Measurements from ENCODE around the gene RBM15.

Gene RBM15, protein sequence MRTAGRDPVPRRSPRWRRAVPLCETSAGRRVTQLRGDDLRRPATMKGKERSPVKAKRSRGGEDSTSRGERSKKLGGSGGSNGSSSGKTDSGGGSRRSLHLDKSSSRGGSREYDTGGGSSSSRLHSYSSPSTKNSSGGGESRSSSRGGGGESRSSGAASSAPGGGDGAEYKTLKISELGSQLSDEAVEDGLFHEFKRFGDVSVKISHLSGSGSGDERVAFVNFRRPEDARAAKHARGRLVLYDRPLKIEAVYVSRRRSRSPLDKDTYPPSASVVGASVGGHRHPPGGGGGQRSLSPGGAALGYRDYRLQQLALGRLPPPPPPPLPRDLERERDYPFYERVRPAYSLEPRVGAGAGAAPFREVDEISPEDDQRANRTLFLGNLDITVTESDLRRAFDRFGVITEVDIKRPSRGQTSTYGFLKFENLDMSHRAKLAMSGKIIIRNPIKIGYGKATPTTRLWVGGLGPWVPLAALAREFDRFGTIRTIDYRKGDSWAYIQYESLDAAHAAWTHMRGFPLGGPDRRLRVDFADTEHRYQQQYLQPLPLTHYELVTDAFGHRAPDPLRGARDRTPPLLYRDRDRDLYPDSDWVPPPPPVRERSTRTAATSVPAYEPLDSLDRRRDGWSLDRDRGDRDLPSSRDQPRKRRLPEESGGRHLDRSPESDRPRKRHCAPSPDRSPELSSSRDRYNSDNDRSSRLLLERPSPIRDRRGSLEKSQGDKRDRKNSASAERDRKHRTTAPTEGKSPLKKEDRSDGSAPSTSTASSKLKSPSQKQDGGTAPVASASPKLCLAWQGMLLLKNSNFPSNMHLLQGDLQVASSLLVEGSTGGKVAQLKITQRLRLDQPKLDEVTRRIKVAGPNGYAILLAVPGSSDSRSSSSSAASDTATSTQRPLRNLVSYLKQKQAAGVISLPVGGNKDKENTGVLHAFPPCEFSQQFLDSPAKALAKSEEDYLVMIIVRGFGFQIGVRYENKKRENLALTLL

GRCh38 chr1:110338886-110339406 is at the start of gene RBM15:
RBM15 (plus strand) TSS chr1:110339377; CDS start chr1:110339406, 29 bp downstream.
- peak; percentile 99 for DNase-seq (ENCODE audit: low spot score)

DNA sequence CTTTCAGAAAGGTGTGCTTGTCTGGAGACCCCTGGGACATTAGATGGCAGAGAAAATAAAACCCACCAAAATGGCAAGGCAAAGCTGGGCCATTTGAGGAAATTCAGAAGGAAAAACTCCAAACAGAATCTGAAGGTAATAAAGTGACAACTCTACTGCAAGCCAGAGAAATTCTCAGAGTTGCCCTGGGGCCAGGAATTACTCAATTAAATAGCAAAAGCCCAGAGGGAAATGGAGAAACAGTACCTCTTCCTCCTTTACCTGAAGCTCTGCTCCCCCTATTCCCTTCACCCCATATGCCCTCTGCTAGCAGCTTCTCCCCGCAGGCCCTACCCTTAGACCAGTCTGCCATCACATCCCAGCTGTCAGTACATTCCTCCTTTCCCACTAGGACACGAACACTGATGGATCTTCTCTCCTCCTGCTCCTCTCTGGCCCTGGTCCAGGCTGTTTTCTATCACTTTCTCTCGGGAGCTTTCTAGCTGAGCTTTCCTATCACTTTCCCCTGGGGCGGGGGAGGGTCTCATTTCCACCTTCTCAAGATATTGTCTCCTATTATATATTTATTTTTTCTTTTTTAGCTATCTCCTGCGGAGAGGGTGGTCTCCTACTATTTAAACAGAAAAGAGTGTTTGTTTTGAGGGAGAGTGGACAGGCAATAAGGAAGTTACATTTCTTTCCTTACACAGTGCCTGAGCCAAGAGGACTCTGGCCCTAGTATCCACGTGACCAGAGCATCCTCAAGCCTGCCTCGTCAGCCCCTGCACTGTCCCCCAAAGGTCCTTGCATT is 47.7 kb upstream of the RBM15 start:
- DNase-seq (ENCODE audit: low spot score) = no peak

DNA sequence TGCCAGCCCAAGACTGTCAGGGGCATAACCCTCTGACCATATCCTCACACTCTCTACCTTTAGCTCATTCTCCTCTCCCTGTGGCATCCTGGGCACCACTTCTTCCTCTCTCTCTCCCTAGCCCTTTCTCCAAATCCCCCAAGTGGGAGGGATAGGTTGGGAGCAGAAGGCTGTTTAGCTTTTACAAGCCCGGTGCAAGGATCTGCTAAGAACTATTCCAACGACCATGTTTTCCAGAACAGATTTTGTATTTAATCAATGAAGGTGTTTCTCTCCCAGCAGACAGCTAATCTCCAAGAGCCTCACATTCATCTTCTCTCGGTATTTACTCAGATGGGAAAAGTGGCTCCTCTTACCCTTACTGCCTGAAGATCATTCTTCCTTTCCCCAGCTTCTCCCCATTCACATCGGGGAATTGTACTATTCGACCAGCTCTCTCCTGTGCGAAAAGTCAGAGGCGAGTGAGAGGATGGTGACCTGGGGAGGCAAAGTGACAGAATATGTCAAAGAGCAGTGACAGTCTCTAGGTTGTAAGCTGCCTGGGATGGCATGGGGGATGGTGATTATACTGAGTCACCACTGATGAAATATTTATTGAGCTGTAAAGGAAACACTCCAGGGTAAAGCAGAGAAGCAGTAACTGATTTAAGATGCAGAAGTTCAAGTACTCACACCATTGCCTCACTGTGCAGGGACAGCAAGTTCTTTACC is 47.0 kb upstream of the RBM15 start:
- no peak for DNase-seq (ENCODE audit: low spot score)

GRCh38 chr1:110293601-110294104 is 45.5 kb upstream of the RBM15 start:
- DNase-seq (ENCODE audit: low spot score) = no peak

DNA sequence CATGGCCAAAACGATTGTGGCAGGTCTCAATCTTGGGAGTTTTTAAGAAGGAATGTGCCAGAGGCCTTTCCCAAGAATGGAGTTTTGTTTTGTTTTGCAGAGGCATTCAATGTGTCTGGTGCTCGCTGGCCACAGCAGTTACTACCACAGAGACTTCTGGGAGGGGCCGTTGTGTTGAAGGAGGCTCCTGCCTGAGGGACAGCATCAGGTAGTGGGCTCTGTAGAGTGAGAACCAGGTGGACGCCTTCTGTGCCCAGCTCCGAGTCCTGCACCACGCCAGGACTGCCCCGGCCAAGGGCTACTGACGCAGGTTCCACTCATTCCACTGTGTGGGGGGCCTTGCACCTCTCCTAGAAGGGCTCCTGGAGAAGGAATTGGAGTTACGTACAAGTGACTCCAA is 44.9 kb upstream of the RBM15 start:
- no peak for DNase-seq (ENCODE audit: low spot score)

DNA sequence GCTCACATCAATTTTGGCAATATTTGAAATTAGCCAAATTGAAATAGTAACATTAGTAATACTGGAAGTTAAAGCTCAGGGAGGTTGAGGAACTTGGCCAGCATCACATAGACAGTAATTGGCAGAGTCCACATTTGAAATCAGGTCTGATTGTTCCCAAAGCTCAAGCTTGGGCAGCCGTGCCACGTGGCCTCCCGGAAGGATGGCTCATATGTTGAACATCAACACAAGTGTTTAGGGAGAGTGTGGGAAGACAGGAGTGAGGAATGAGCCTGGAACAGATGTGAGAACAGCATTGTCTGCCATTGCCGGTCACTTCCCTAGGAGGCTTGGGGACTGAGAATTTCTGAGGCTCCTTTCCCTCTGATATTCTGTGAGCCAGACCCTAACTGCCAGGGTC is 40.2 kb upstream of the RBM15 start:
- no peak for DNase-seq (ENCODE audit: low spot score)

DNA sequence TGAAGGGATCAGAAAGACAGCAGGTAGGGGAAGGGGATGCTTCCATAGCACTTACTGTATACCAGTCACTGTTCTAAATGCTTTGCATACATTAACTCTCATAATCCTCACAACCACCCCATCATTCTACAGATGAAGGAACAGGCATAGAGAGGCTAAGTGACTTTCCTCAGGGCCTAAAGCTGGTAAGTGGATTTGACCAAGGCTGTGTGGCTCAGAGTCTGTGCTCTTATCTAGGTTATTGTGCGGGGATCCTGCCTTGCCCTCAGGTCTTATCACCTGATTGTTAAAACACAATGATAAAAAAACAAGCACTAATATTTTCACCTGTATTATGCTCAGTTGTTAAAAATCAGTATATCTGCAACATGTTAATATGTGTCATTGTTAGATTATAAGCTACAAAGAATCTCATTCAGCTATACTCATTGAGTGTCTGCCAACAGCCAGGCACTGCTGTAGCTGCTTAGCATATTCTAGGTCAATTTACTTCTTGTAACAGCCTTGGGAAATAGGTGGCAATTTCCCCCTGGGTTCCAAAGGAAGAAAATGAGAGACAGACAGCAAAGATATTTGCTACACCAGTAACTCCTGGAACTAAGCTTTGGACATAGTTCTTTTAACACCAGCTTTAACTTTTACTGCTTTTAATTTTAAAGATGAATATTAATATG is 38.6 kb upstream of the RBM15 start:
- no peak for DNase-seq (ENCODE audit: low spot score)

DNA sequence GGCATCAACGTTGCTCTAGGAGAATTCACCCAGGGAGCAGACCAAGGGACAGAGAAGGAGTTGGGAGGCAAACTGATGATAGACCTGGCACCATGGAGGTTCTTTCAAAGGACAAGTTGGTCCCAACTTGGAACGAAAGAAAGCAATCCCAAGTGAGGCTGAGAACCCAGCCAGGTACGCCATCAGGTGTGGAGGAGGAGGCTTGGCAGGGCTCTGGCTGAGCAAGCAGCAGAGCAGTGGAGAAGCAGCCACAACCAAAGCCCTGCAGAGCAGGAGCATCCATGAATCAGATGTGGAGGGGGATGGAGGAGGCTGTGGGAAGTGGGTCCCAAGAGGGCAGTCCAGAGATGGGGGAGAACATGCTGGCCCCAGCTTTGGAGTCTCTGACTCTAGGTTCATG is 36.3 kb upstream of the RBM15 start:
- no peak for DNase-seq (ENCODE audit: low spot score)

DNA sequence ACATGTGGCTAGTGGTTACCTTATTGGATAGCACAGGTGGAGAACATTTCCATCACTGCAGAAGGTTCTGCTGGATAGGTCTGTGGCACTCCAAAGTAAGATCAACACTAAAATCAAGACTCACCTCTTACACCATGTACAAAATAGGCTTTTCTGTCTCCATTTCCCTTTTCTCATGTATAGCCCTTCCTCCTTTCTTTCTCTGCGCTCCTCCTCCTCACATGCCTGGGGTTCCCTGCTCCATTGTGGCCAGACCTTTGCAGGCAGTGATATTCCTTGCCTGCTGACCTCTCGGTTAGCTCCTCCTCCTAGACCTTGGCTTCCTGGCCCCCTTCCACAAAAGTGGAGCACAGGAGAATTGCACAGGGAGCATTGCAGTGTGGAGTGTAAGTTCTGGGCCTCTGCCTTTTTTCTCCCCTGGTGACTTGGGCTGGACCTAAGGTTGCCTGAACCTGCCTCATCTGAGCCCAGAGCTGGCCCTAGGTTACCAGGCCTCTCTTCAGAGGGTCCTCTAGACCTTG is 33.2 kb upstream of the RBM15 start:
- no peak for DNase-seq (ENCODE audit: low spot score)

GRCh38 chr1:110307239-110307974 is 31.8 kb upstream of the RBM15 start:
- no peak for DNase-seq (ENCODE audit: low spot score)

- DNase-seq (ENCODE audit: low spot score) = no peak
These were observed 30.9 kb upstream of the RBM15 start for GRCh38 chr1:110308247-110308646.

DNA sequence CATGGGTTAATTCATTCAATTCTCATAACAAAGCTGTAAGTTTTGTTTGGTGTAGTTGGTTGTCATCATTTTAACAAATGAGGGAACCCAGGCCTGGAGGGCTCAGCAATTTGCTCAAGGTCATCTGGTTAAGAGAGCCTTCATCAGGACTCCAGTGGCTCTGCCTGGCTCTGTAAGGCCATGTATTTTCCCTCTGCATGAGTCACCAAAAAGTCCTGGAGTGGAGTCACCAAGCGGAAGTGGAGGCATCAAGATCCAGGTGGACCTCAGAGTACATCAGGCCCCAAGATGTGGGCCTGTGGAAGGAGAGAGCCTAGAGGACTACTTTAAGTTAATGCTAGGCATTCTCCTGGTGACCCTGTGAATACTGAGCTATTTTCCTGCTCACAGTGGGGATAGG is 30.0 kb upstream of the RBM15 start:
- DNase-seq (ENCODE audit: low spot score) = no peak

- DNase-seq (ENCODE audit: low spot score) = no peak
These were observed 29.4 kb upstream of the RBM15 start for GRCh38 chr1:110309767-110310166.

DNA sequence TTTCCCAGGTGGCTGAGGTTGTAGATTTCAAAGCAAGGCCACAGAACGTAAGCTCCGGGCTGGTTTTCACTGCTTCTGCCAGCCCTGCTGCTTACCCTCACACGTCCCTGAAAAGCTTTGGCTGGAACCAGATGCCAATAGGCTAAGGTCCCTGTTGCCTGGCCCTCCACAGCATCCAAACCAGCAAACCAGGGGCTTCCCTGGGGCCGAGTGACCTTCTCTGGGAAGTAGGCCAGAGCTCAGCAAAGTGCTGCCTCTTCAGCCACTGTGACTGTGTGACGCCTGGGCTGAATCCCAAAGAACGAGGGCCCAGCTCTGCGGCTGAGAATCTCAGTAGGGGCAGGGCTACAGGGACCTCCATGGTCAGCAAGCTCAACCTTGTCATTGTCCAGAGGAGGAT is 28.9 kb upstream of the RBM15 start:
- DNase-seq (ENCODE audit: low spot score) = no peak

DNA sequence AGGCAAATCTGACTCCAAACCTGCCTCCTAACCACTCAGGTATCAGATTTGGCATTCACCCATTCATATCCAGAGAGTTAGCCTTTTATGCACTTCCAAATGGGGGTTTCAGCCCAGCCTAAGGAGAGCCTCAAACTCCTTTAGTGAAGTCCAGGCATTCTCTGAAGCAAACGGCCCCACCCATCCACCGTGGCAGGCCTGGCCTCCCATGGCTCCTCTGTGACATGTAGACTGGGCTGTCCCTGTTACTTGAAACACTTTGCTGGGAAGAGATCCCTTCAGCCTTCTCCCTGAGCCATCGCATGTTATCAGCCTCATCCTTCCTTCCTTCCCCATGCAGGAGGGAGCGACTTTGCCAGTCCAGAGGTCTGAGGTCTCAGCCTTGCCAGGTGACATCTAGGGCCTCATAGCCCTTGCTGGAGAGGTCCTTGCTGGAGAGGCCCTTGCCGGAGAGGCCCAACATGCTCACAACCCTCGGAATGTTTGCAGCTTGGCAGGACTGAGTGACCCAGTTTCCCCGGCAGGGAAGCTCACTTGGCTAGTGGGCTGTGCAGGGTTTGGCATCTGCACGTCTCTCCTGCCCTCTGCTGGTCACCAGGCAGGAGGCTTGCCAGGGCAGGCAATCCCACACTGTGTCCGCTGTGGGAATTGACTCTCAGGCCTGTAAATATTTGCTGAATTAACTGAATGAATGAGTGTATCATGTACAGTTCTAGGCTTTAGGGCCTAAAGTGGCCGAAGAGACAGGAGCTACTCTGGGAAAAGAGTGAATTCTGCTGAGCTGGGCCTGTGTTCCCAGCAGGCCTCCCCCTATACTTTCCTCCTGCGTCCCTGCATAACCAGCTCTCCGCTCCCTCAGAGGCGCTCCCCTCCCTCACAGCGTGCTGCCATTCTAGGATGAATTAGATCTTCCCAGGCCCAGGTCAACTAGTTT is 26.7 kb upstream of the RBM15 start:
- peak; percentile 60 for DNase-seq (ENCODE audit: low spot score)

GRCh38 chr1:110316735-110317134 is 22.4 kb upstream of the RBM15 start:
- DNase-seq (ENCODE audit: low spot score) = no peak

DNA sequence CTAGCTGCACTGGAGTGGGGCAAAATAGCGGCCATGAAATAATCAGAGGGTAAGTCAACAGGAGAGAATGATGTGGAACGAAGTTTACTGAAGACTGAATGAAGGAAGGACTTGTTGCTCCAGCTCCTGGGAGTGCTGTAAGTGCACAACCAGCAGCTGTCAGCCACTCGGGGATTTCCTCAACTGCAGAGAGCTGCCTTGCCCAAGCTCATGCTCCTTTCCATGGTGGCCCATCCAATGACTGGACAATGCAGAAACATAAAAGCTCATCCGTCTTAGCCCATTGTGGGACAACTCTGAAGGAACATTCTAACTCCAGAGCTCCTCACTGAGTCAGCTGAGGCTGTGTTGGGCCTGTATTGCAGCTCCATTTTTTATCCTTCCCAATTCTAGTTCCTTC is 21.1 kb upstream of the RBM15 start:
- DNase-seq (ENCODE audit: low spot score) = no peak

Data from germinal center (tissue), 1 donor.